ENCODE results near the gene TAF4B. TPM values are rescaled to one million over a fixed set of nuclear protein-coding genes. Genes with fewer than 3 reads are reported as not detected.
A peak's percentile ranks its signal among the peaks of the same experiment; 100 is the strongest.
"Not testable (repeated sequence)": the region's sequence is repeated elsewhere in the genome, so short reads cannot be mapped to it uniquely, and the experiment has no call there.

TAF4B gene
- total and polyA plus RNA-seq, 7 experiments from 2014 or later = 7.3 to 15.7 (median 12.6) TPM

DNA sequence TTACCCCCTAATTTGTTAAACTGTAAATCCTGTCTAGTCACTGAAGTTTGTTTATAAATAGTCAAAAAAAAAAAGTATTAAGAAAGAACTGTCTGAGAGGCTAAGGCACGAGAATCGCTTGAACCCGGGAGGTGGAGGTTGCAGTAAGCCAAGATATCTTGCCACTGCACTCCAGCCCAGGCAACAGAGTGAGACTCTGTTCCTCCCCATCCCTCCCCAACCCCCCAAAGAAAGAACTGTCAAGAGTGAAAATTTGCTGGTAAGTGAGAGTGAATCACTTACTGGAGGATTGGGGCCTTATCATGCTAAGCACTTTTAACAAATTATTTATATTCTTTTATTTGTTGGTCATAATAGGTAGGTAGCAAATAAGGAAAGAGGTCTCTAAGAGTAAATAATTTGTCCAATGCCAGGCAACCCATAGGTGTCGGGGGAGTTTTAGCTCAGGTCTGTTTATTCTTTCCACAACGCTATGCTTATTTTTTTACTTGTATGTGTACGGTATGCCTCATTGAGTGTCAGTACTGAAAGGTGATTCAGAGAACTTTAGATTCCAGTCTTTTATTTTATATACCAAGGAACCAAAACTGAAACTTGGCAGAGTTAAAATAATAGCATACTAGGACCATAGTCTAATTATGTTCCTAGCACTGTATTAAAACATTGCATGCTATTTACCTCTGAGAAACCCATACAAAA is 2.5 kb downstream of the TAF4B start:
- CTCF ChIA-PET = no interaction called here
- peaks cover 0 to 2% (median 0%) of the 10 kb centered on the region in 11 donors for H3K9me3 Mint-ChIP-seq
- H3K4me1 Mint-ChIP-seq = peaks cover 25 to 68% (median 53%) of the 10 kb centered on the region in 7 donors
- peak overlapping the region in 2 of 9 donors; percentile 48 to 93 for H3K27ac Mint-ChIP-seq
- ATAC-seq (no peak), DNase-seq (no peak)
- POLR2A ChIA-PET = no interaction called here
- H3K4me3 Mint-ChIP-seq = peak overlapping the region; percentile 76 to 97 (median 94)
- no peaks in the 10 kb centered on the region for H3K9me3 ChIP-seq (ENCODE audit: control insufficient read depth in 2 of 3, low read length in 3 of 3)
- no peaks in the 10 kb centered on the region for H3K27me3 ChIP-seq (ENCODE audit: control insufficient read depth in 2 of 2, insufficient read depth in 2 of 2, low read length in 2 of 2)
- H3K36me3 ChIP-seq (ENCODE audit: control insufficient read depth in 2 of 3, insufficient read depth in 3 of 3, low read length in 3 of 3) = peaks cover 0 to 9% (median 0%) of the 10 kb centered on the region in 3 experiments
- intact Hi-C loops (cut with micrococcal nuclease) = loop anchor here in 1 of 2 donors (10.0 kb wide), 1 partner anchor 316 kb away; the partner anchor contains the start of gene KCTD1
- H3K4me1 ChIP-seq (ENCODE audit: control insufficient read depth in 2 of 2, insufficient read depth in 2 of 2, low read length in 2 of 2) = peaks cover 5 to 20% of the 10 kb centered on the region in 2 donors
- peaks cover 0 to 7% (median 3%) of the 10 kb centered on the region in 5 donors for H3K36me3 Mint-ChIP-seq
- H3K4me3 ChIP-seq (ENCODE audit: low read length) = no peak overlapping the region
- H3K27ac ChIP-seq (ENCODE audit: low read depth, low read length) = no peak overlapping the region
- H3K27me3 Mint-ChIP-seq = peaks cover 0 to 2% (median 0%) of the 10 kb centered on the region in 5 donors

DNA sequence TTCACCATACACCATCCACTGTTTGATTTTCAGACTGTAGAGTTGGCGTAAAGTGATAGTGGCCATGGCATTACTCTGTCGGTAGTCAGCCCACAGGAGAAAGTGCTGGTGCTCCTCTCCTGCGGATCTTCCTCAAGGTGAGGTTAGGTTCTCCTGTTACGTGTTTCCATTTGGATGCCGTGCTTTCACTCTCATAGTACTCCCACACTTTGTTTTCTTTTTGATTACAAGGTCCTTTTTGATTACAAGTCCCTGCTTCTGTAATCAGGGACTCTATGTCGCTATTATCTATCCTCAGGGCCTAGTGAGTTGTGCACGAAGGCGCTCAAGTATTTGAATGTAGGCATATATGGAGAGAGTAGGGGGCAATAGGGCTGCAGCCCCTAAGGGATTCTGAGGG is 4.3 kb downstream of the TAF4B start:
- Mint-ChIP-seq H3K27ac (no peak overlapping the region), H3K36me3 (peaks cover 0 to 10% (median 3%) of the 10 kb centered on the region in 5 donors), H3K4me3 (peak overlapping the region in 2 of 10 donors; percentile 15 to 26), H3K27me3 (no peaks in the 10 kb centered on the region), H3K9me3 (peaks cover 0 to 2% (median 0%) of the 10 kb centered on the region in 11 donors), H3K4me1 (peaks cover 23 to 80% (median 67%) of the 10 kb centered on the region in 7 donors)
- H3K4me3 ChIP-seq (ENCODE audit: low read length) = no peak overlapping the region
- peaks cover 0 to 9% (median 0%) of the 10 kb centered on the region in 3 experiments for H3K36me3 ChIP-seq (ENCODE audit: control insufficient read depth in 2 of 3, insufficient read depth in 3 of 3, low read length in 3 of 3)
- DNase-seq (no peak), ATAC-seq (no peak)
- intact Hi-C loops (cut with micrococcal nuclease) = no loop called here
- no peaks in the 10 kb centered on the region for H3K27me3 ChIP-seq (ENCODE audit: control insufficient read depth in 2 of 2, insufficient read depth in 2 of 2, low read length in 2 of 2)
- H3K9me3 ChIP-seq (ENCODE audit: control insufficient read depth in 2 of 3, low read length in 3 of 3) = no peaks in the 10 kb centered on the region
- CTCF ChIA-PET = interaction anchor here (0.7 kb wide), 1 partner anchor 51 kb away, joined by 3 read pairs; no protein-coding TSS in a partner anchor
- no peak overlapping the region for H3K27ac ChIP-seq (ENCODE audit: low read depth, low read length)
- POLR2A ChIA-PET = interaction anchor here (0.6 kb wide), 1 partner anchor 13 kb away, joined by 5 read pairs; no protein-coding TSS in a partner anchor
- peaks cover 5 to 20% of the 10 kb centered on the region in 2 donors for H3K4me1 ChIP-seq (ENCODE audit: control insufficient read depth in 2 of 2, insufficient read depth in 2 of 2, low read length in 2 of 2)

DNA sequence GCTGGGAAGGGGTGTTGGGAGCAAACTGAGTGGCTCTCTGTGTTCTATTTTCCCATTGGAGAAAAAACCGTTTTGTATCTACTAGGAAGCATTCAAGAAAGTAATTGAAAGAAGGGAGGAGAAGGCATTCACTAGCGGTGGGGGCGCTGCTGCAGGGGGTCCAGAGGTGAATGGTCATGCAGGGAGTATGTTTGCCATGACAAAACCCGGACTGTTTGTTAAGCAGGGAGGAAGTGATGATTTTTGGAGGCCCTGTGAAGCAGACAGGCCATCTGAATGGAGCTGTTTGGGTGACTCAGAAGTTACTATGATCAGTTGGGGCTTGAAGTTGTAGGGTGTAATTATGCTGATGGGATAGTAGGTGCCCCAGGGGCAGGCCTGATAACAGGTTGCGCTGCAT is 7.0 kb downstream of the TAF4B start:
- no peaks in the 10 kb centered on the region for H3K9me3 ChIP-seq (ENCODE audit: control insufficient read depth in 2 of 3, low read length in 3 of 3)
- H3K4me3 ChIP-seq (ENCODE audit: low read length) = no peak overlapping the region
- peaks cover 0 to 10% of the 10 kb centered on the region in 2 donors for H3K4me1 ChIP-seq (ENCODE audit: control insufficient read depth in 2 of 2, insufficient read depth in 2 of 2, low read length in 2 of 2)
- CTCF ChIA-PET = no interaction called here
- Mint-ChIP-seq H3K4me1 (peaks cover 14 to 79% (median 53%) of the 10 kb centered on the region in 7 donors), H3K27me3 (no peaks in the 10 kb centered on the region), H3K4me3 (peak overlapping the region in 1 of 10 donors; percentile 65), H3K27ac (no peak overlapping the region), H3K9me3 (peaks cover 0 to 5% (median 0%) of the 10 kb centered on the region in 11 donors), H3K36me3 (peaks cover 0 to 14% (median 6%) of the 10 kb centered on the region in 5 donors)
- DNase-seq (no peak), ATAC-seq (no peak)
- POLR2A ChIA-PET = no interaction called here
- no peaks in the 10 kb centered on the region for H3K36me3 ChIP-seq (ENCODE audit: control insufficient read depth in 2 of 3, insufficient read depth in 3 of 3, low read length in 3 of 3)
- intact Hi-C loops (cut with micrococcal nuclease) = no loop called here
- no peaks in the 10 kb centered on the region for H3K27me3 ChIP-seq (ENCODE audit: control insufficient read depth in 2 of 2, insufficient read depth in 2 of 2, low read length in 2 of 2)
- no peak overlapping the region for H3K27ac ChIP-seq (ENCODE audit: low read depth, low read length)

DNA sequence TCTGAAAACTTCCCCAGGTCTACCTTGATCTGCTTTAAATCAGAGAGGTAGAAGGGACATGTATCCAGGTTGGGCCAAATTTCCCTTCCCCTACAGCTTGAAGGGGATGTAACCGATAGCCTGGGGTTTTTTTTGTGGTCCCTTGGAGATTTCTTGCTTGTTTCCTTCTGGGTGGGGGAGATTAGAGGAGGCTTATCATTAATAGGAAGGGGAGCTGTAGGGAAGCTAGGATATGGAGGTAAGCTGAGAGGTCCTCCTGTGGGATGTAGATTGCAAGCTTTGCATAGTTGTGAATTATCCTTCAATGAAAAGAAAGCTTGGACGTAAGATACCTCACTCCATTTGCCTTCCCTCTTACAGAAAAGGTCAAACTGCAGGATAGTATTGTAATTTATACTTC is 11.1 kb downstream of the TAF4B start:
- H3K27ac ChIP-seq (ENCODE audit: low read depth, low read length); ATAC-seq; H3K27me3 ChIP-seq (ENCODE audit: control insufficient read depth in 2 of 2, insufficient read depth in 2 of 2, low read length in 2 of 2); H3K4me3 ChIP-seq (ENCODE audit: low read length); H3K27ac Mint-ChIP-seq; H3K27me3 Mint-ChIP-seq; intact Hi-C loops (cut with micrococcal nuclease); H3K4me3 Mint-ChIP-seq; H3K36me3 ChIP-seq (ENCODE audit: control insufficient read depth in 2 of 3, insufficient read depth in 3 of 3, low read length in 3 of 3); H3K9me3 ChIP-seq (ENCODE audit: control insufficient read depth in 2 of 3, low read length in 3 of 3); H3K4me1 ChIP-seq (ENCODE audit: control insufficient read depth in 2 of 2, insufficient read depth in 2 of 2, low read length in 2 of 2); DNase-seq; POLR2A ChIA-PET: not testable (repeated sequence)
- H3K4me1 Mint-ChIP-seq = peaks cover 7 to 47% (median 34%) of the 10 kb centered on the region in 7 donors
- H3K9me3 Mint-ChIP-seq = peaks cover 0 to 22% (median 8%) of the 10 kb centered on the region in 11 donors
- peaks cover 6 to 32% (median 11%) of the 10 kb centered on the region in 5 donors for H3K36me3 Mint-ChIP-seq
- CTCF ChIA-PET = interaction anchor here (0.6 to 1.0 kb wide), 2 partner anchors 17 to 30 kb away, joined by 3 to 4 read pairs; no protein-coding TSS in a partner anchor

DNA sequence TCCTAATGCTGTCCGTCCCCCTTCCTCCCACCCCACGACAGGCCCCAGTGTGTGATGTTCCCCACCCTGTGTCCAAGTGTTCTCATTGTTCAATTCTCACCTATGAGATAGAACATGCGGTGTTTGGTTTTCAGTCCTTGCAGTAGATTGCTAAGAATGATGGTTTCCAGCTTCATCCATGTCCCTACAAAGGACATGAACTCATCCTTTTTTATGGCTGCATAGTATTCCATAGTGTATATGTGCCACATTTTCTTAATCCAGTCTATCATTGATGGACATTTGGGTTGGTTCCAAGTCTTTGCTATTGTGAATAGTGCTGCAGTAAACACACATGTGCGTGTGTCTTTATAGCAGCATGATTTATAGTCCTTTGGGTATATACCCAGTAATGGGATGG is 12.5 kb downstream of the TAF4B start:
- H3K27me3 Mint-ChIP-seq; DNase-seq; H3K27ac ChIP-seq (ENCODE audit: low read depth, low read length); CTCF ChIA-PET; H3K27me3 ChIP-seq (ENCODE audit: control insufficient read depth in 2 of 2, insufficient read depth in 2 of 2, low read length in 2 of 2); ATAC-seq; intact Hi-C loops (cut with micrococcal nuclease); POLR2A ChIA-PET; H3K36me3 ChIP-seq (ENCODE audit: control insufficient read depth in 2 of 3, insufficient read depth in 3 of 3, low read length in 3 of 3); H3K9me3 ChIP-seq (ENCODE audit: control insufficient read depth in 2 of 3, low read length in 3 of 3); H3K4me3 ChIP-seq (ENCODE audit: low read length); H3K4me3 Mint-ChIP-seq; H3K4me1 ChIP-seq (ENCODE audit: control insufficient read depth in 2 of 2, insufficient read depth in 2 of 2, low read length in 2 of 2); H3K27ac Mint-ChIP-seq: not testable (repeated sequence)
- peaks cover 0 to 36% (median 17%) of the 10 kb centered on the region in 11 donors for H3K9me3 Mint-ChIP-seq
- H3K36me3 Mint-ChIP-seq = peaks cover 6 to 39% (median 22%) of the 10 kb centered on the region in 5 donors
- peaks cover 2 to 43% (median 33%) of the 10 kb centered on the region in 7 donors for H3K4me1 Mint-ChIP-seq

DNA sequence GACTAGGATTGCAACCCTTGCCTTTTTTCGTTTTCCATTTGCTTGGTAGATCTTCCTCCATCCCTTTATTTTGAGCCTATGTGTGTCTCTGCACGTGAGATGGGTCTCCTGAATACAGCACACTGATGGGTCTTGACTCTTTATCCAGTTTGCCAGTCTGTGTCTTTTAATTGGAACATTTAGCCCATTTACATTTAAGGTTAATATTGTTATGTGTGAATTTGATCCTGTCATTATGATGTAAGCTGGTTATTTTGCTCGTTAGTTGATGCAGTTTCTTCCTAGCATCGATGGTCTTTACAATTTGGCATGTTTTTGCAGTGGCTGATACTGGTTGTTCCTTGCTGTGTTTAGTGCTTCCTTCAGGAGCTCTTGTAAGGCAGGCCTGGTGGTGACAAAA is 16.1 kb downstream of the TAF4B start:
- intact Hi-C loops (cut with micrococcal nuclease); H3K9me3 ChIP-seq (ENCODE audit: control insufficient read depth in 2 of 3, low read length in 3 of 3); DNase-seq; H3K4me3 Mint-ChIP-seq; H3K27ac Mint-ChIP-seq; POLR2A ChIA-PET; H3K4me3 ChIP-seq (ENCODE audit: low read length); H3K27ac ChIP-seq (ENCODE audit: low read depth, low read length); H3K36me3 ChIP-seq (ENCODE audit: control insufficient read depth in 2 of 3, insufficient read depth in 3 of 3, low read length in 3 of 3); H3K4me1 ChIP-seq (ENCODE audit: control insufficient read depth in 2 of 2, insufficient read depth in 2 of 2, low read length in 2 of 2); H3K27me3 Mint-ChIP-seq; ATAC-seq; H3K27me3 ChIP-seq (ENCODE audit: control insufficient read depth in 2 of 2, insufficient read depth in 2 of 2, low read length in 2 of 2); CTCF ChIA-PET: not testable (repeated sequence)
- peaks cover 6 to 49% (median 33%) of the 10 kb centered on the region in 5 donors for H3K36me3 Mint-ChIP-seq
- peaks cover 2 to 30% (median 20%) of the 10 kb centered on the region in 7 donors for H3K4me1 Mint-ChIP-seq
- peaks cover 4 to 45% (median 22%) of the 10 kb centered on the region in 11 donors for H3K9me3 Mint-ChIP-seq
